HG03159 (cell line): ENCODE measurements around the gene SMCO2.

Experiments
- ATAC-seq: cut with Tn5 transposase; IDR thresholded peaks from one replicate; pipeline ENCODE4 v1.9.1; 2021; ENCODE audit warnings: mild to moderate bottlenecking, moderate library complexity; ENCODE audit not compliant: unreplicated experiment

Gene SMCO2

DNA sequence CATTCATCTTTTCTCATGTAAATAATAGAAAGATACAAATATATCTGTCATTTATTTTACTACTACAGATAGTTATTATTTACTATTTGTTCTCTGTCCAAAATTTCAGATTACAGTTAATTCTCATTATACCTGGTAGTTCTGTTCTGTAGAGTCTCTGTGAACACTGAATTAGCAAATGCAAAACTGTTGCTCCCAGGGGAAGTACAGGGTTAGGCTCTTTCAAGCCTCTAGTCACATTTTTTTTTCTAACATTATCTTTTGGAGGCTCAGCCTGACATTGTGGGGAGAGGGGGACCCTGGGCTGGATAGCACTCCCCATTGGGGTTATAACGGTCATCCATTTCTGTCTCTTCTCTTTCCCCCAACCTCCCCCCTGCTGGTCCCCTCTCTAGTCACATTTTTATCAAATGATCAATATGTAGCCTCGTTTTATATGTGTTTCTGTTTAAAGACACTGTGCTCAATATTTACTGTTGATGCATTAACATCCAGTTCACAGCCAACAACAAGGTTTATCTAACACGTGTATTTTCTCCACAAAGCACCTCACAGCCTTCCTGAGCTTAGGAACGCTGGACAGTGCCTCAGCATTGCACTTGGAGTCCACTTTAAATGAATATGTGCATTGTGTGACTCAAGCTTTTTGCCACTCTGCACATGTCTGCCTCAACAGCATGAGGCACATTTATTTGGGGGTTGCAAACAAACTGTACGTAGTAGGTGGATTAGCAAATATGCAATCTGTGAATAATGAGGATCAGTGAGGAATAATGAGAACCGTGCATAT lies 4.7 kb downstream of the SMCO2 start:
- no peak for ATAC-seq

DNA sequence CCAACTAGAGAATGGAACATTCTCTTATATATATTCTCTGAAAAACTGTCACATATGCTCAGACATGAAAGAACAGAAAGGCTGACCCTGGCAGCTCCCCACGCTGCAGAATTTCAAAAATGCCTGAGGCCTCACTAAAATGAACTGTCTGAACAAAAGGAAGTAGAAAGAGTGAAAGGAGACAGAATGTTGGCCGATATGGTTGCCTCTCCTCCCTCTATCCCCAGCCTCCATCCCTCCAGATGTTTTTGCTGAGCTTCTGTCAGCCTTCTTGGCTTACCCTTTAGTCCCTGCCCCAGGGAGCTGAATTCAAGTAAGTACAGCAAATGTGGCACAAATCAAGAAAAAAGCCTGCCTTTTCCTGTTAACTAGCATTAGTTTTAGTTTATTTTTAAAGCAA lies 6.9 kb downstream of the SMCO2 start:
- ATAC-seq = no peak

- ATAC-seq = no peak
These were observed 9.1 kb downstream of the SMCO2 start for GRCh38 chr12:27455589-27455988.

- no peak for ATAC-seq
These were observed 10.1 kb downstream of the SMCO2 start for GRCh38 chr12:27456618-27457017.

DNA sequence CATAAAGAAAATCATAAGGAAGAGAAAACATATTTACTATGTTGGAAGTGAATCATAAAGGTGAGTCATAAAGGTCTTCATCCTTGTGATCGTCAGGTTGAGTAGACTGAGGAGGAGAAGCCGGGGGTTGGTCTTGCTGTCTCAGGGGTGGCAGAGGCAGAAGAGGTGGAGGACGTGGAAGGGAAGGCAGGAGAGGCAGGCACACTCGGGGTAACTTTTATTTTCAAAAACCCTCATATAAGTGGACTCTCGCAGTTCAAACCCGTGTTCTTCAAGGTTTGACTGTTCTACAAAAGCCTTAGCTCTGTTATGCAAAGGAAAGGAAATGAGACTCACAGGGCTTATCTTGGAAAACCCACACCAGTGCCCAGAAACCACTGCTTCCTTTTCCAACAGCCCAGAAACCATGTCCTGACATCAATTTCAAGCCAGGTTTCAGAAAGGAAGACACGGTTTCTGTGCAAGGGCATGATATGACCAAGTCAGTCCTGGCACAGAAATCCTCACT lies 14.0 kb downstream of the SMCO2 start:
- ATAC-seq = no peak

- ATAC-seq = no peak
These were observed 15.7 kb downstream of the SMCO2 start for GRCh38 chr12:27462151-27462694.

- no peak for ATAC-seq
These were observed 16.3 kb downstream of the SMCO2 start for GRCh38 chr12:27462851-27463250.

DNA sequence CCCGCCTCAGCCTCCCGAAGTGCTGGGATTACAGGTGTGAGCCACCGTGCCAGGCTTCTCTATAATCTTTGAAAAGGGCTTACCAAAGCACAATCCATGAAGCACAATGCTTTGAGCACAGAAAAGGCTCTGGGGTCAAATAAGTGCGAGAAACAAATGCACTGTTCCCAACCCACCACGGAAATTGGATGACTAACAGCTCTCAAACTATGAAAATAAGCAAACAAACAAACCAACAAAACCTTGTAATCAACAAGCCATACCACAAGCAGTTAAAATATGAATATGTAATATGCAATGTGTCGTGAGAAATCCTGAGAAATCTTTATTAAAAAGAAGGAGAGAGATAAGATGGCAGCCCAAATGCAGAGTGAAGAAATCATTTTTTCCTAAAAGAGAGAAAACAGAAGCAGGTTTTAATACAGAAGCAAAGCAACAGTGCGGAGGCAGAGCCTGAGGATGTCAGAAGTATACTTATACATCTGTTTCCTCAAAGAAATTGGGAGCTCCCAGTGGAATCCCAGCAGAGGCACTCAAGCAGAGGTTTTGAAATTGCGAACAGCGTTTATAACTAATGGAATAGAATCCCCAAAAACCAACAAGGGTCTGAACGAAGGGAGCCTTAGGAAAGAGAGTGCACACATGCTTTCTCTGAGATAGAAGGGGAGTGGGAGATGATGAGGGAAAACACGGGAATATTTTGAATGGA lies 17.1 kb downstream of the SMCO2 start:
- no peak for ATAC-seq

- no peak for ATAC-seq
These were observed 17.7 kb downstream of the SMCO2 start for GRCh38 chr12:27464220-27464554.

DNA sequence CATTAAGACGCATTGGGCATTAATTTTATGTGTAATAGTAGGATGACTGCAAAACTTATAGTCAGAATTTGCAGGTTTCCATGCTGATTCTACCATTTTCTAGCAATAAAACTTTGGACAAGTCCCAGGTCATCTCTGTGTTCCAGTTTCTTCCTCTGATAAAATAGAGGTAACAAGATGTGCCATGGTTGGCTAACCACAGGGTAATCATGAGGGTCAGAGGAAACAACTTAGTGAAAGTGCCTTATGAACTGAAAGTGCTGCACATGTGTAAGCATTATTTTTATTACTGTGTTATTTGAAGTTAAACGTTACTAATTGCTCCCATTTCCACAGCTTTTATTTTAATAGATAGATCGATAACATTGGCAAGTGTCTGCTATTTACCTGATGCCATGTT lies 21.1 kb downstream of the SMCO2 start:
- ATAC-seq = peak; percentile 80

- ATAC-seq = no peak
These were observed 21.7 kb downstream of the SMCO2 start for GRCh38 chr12:27468241-27468640.

DNA sequence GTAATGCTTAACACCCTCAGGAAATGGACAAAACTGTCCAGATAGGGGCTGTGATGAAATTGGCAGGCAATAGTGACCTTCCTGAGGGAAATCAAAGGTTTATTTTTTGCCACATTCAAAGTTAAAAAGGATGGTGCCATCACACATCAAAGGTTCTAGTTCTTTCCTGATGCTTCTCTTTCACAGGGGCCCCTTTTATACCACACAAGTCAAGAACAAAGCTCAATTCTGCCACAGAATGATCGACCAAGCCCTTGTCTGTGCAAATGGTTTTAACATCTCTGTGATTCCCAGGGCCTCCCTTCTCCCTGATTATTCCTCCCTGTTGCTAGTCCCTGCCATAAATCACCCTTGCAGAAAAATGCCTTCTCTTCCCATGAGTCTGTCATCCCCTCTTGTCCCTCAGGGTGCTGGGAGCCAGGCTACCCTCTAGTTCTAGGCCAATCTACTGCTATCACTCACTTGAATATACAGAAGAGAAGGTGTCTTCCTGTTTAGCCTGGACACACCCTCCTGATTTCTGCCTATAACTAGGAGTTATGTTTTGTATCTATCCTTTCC lies 22.7 kb downstream of the SMCO2 start:
- no peak for ATAC-seq

- ATAC-seq = no peak
These were observed 26.1 kb downstream of the SMCO2 start for GRCh38 chr12:27472604-27473003.

GRCh38 chr12:27474344-27474743 lies 27.8 kb downstream of the SMCO2 start:
- ATAC-seq = no peak

DNA sequence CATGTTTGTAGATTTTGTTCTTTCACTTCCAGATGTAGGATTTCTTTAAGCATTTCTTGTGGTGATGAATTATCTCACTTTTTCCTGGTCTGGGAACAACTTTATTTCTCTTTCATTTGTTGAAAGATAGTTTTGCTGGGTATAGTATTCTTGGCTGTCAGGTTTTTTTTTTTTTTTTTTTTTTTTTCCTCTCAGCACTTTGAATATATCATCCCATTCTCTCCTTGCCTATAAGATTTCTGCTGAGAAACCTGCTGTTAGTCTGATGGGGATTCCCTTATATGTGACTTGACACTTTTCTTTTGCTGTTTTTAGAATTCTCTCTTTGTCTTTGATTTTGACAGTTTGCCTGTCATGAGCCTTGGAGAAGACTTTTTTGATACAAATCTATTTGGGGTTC lies 30.5 kb downstream of the SMCO2 start:
- no peak for ATAC-seq

- no peak for ATAC-seq
These were observed 32.4 kb downstream of the SMCO2 start for GRCh38 chr12:27478949-27479348.

GRCh38 chr12:27480016-27480415 lies 33.5 kb downstream of the SMCO2 start:
- no peak for ATAC-seq

GRCh38 chr12:27486961-27487360 lies 40.4 kb downstream of the SMCO2 start:
- no peak for ATAC-seq

DNA sequence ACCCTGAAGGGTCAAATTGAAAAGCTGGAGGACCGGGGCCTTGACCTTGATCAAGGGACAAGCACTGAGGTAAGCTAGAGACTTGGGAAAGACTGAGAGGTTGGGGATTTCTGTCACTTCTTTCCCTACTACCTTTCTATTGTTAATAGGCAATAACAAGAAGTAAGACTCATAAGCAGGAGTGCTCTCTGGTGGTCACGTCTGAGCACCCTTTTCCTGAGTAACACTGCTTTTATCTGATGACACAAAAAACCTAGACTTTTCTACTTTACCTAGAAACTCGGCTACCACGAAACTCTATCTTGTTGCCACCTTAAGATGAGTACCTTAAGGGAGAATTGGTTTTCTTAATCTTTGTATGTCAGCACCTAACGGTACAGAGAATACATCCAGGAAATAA lies 41.9 kb downstream of the SMCO2 start:
- no peak for ATAC-seq

DNA sequence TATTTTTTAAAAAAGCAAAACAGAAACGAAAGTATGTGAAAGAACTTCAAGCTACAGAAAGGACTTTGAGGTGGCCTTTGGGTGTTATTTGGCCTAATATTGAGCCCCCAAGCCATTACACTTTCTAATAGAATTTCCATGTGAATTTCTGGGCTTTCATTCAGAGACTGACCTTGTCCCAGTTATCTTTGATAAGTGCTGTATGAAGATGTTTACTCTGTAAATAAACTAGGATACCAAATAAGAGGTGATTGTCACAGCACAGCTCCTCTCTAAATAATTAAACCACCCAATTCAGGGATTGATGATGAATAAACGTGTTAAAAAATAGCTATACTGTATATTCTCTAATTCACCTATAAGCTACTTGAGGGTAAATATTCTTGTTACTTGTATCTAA lies 44.7 kb downstream of the SMCO2 start:
- ATAC-seq = no peak

DNA sequence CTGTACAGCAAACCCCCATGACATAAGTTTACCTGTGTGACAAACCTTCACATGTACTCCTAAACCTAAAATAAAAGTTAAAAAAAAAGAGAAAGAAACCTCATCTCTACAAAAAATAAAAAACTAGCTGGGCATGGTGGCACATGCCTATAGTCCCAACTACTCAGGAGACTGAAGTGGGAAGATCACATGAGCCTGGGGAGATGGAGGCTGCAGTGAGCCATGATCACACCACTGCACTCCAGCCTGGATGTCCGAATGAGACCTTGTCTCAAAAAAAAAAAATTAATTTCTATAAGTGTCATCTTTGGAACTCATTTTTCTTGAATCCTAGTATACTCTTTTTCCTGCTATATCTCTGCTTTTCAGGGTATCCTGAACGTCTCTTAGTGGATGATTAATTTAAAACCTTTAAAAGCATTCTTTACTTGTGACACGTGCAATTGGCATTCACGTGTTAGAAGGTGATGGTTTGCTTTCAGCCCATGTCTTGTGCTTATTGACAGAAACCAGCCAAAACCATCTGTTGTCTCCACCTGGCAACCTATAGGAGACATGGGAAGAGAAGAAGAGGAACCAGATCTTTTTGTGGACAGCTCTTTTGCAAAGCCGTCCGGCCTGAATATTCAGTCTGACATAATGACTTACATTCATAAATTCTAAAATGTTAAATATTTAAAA lies 46.9 kb downstream of the SMCO2 start:
- no peak for ATAC-seq
